Measurements from ENCODE around the gene ME1.
"Not testable (repeated sequence)": the region's sequence is repeated elsewhere in the genome, so short reads cannot be mapped to it uniquely, and the experiment has no call there.

GRCh38 chr6:83333916-83334315 lies 96.9 kb downstream of the ME1 start:
- not testable (repeated sequence) for TF ChIP-seq CTCF, POLR2A (IDR thresholded peaks at IDR 0.05)

Measured in esophagus squamous epithelium (tissue), 4 donors.